AG04449 (cell line): ENCODE measurements around the gene SERPINA4.

Source experiments
- CTCF ChIA-PET: fragments of 350-600 bp; formaldehyde crosslinking; extraction: SDS; loops from one replicate; lab custom pipeline; 2021; ENCODE audit warnings: antibody characterized with exemption; lab: Yijun Ruan, JAX
- POLR2A ChIA-PET: fragments of 400-600, 350-600 bp; formaldehyde crosslinking; extraction: SDS; loops from one replicate; lab custom pipeline; 2020; ENCODE audit warnings: antibody characterized with exemption, inconsistent platforms; lab: Yijun Ruan, JAX
- DNase-seq: peaks from one replicate; pipeline ENCODE4 v3.0.0-alpha.2; 2010; ENCODE audit warnings: low read depth, low spot score
- H3K4me3 ChIP-seq: 2 replicates; pipeline ENCODE4 v1.5.1; 2011; ENCODE audit warnings: low read depth, mild to moderate bottlenecking, control low read depth, low read length
- TF ChIP-seq, protein P1 (sequence below): IDR thresholded peaks from one replicate; pipeline ENCODE4 v1.5.1; 2011; ENCODE audit warnings: mild to moderate bottlenecking, moderate library complexity, low read length, control low read depth, inconsistent platforms; ENCODE audit not compliant: insufficient read depth; ENCODE audit errors: missing control alignments

SERPINA4 gene

DNA sequence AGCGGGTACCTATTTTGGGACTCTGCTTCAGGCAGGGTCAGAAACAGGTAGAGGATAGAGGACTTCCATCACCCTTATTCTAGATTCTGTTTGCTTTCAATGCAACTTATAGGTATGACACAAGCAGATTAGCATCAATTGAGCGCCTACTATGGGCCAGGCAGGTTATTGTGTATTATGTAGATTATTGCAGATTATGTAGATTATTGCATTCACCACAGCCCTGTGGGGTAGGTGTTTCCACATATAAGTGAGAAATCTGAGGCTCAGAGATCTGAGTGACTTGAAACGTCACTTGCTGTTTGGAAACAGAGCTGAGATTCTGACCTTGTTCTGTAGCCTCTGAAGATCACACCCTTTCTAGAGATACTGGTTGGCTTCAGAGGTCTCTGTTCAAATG is 25.7 kb upstream of the SERPINA4 start:
- ChIA-PET POLR2A (no interaction called here), CTCF (interaction anchor here (11.6 kb wide), 1 partner anchor 16 kb away, joined by 111 read pairs; no protein-coding TSS in a partner anchor)
- no peak for DNase-seq
- no peak overlapping the region for H3K4me3 ChIP-seq
- TF ChIP-seq, protein P1, sequence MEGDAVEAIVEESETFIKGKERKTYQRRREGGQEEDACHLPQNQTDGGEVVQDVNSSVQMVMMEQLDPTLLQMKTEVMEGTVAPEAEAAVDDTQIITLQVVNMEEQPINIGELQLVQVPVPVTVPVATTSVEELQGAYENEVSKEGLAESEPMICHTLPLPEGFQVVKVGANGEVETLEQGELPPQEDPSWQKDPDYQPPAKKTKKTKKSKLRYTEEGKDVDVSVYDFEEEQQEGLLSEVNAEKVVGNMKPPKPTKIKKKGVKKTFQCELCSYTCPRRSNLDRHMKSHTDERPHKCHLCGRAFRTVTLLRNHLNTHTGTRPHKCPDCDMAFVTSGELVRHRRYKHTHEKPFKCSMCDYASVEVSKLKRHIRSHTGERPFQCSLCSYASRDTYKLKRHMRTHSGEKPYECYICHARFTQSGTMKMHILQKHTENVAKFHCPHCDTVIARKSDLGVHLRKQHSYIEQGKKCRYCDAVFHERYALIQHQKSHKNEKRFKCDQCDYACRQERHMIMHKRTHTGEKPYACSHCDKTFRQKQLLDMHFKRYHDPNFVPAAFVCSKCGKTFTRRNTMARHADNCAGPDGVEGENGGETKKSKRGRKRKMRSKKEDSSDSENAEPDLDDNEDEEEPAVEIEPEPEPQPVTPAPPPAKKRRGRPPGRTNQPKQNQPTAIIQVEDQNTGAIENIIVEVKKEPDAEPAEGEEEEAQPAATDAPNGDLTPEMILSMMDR = no peak

DNA sequence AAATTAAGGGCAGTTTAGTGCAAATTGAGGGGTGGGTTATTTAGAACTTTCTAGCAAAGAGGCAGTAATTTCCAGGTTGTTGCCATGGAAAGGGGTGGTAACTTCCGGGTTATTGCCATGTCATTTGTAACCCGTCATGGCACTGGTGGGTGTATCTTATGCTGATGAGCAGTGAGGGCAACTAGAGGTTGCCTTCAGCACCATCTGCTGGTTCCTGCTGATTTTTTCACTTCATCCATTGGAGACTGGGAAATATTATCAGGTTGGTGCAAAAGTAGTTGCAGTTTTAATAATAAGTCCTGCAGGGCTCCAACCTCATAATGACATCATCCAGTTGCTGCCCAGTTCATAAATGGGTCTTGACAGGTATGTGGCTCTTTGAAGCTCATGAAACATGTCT is 24.4 kb upstream of the SERPINA4 start:
- DNase-seq = no peak
- POLR2A ChIA-PET = no interaction called here
- H3K4me3 ChIP-seq = no peak overlapping the region
- TF ChIP-seq, protein P1 = no peak
- CTCF ChIA-PET = interaction anchor here (1.6 to 11.6 kb wide), 2 partner anchors 15 to 404 kb away, joined by 4 to 111 read pairs; no protein-coding TSS in a partner anchor

DNA sequence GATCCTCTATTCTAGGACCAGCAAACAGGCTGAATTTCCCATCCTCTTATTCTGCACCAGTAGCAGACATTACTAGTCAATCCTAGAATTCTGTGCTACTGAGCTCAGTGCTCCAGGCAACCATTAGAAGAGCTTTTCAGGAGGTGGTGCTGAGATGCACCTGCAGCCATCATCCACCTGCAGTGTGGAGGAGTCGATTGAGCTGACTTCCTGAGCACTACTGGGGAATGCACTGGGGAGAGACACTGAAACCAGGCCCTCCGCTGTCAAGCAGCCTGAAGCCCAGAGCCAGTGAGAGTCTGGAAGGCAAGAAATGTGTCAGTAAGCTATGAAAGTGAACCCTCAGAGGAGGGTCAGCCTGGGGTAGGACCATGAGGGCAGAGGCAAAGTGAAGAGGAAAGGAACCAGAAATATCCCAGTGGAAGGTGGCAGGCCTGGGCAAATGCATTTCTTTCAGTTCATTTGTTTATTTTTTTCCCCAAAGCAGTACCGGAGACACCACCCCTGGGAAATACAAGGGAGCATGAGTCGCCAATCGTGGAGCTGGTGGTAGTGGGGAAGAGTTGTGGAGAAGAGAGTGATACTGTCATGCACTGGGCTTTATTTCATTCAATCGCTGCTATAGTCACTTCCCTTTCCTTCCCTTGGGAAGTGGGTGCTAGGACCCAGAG is 23.0 kb upstream of the SERPINA4 start:
- H3K4me3 ChIP-seq = no peak overlapping the region
- ChIA-PET POLR2A (no interaction called here), CTCF (interaction anchor here (0.6 to 11.6 kb wide), 5 partner anchors 13 to 1861 kb away, joined by 3 to 111 read pairs (median 10); no protein-coding TSS in a partner anchor)
- TF ChIP-seq, protein P1 = no peak
- no peak for DNase-seq

DNA sequence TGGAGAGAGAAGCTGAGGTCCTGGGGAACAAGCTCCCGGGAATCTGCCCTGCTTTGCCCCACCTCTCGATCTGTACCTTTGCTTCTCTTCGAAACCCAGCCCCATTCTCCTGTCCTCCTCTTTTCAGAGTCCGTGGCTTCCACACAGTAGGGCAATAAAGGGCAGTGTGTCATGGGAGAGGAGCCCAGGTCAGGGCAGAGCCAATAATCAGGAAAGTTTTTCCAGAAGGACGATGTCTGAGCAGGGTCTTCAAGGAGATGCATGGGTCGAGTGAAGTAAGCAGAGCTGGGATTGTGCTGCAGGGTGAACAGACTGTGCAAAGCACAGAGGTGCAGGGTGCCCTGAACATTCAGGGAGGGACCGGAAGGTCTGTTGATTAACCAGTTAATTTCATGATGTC is 22.1 kb upstream of the SERPINA4 start:
- no peak overlapping the region for H3K4me3 ChIP-seq
- ChIA-PET POLR2A (no interaction called here), CTCF (interaction anchor here (0.9 to 11.6 kb wide), 4 partner anchors 12 to 117 kb away, joined by 3 to 111 read pairs (median 14); no protein-coding TSS in a partner anchor)
- DNase-seq = no peak
- TF ChIP-seq, protein P1 = no peak

DNA sequence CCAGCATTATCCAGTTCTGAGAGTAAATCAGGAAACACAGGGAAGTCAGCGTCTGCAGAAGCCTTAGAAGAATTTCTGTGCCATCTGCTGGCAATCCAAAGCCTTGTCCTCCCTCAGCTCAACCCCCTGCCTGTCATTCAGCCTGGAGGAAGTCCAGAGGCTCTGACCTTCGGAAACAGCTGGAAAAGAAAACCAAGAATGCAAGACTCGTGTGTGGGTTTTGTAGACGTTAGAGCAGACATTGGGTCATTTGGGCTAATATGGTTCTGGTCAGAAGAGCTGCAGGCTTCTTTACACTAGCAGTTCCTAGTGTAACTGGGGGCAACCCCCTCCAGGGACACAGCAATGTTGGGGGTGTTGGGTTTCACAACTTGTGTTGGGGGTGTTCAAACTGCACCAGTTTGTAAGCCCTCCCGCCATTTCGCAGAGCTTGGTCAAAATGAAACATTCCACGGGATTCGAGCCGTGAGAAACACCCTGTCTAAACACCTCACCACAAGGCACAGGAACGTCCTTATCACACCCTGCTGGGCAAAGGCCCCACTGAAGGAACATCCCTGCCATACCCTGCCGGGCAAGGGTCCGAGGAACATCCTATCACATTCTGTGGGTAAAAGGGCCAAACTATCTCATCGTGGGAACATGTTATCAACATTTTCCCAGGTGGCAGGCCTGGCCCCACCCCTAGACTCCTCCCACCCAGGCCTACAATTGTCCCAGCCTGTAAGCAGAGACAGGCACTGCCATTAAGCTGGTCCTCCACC is 21.0 kb upstream of the SERPINA4 start:
- CTCF ChIA-PET = interaction anchor here (0.8 to 11.6 kb wide), 7 partner anchors 11 to 892 kb away, joined by 3 to 111 read pairs (median 4); no protein-coding TSS in a partner anchor
- TF ChIP-seq, protein P1 = peak; percentile 2
- DNase-seq = no peak
- H3K4me3 ChIP-seq = no peak overlapping the region
- POLR2A ChIA-PET = interaction anchor here (0.6 to 1.1 kb wide), 2 partner anchors 62 to 100 kb away, joined by 3 to 4 read pairs; no protein-coding TSS in a partner anchor
